Measurements from ENCODE around the gene FANCC. TPM values are rescaled to one million over a fixed set of nuclear protein-coding genes. Genes with fewer than 3 reads are reported as not detected.

Gene FANCC
- total and polyA plus RNA-seq, 2 of the 13 experiments (the other 11 are each of a cell fraction or from before 2014, with no cell fraction given): 7.4 to 8.6 TPM

- peak; percentile 34; the same call in 1 of the 2 replicates for TF ChIP-seq HOMEZ (CRISPR knock-in tag; IDR thresholded peaks at IDR 0.05; ENCODE audit: low read depth)
- TF ChIP-seq SRSF4 (IDR thresholded peaks at IDR 0.05; ENCODE audit: low read depth, low read length, poor library complexity, severe bottlenecking): no peak
- TF ChIP-seq ASH2L (IDR thresholded peaks at IDR 0.05; ENCODE audit: insufficient read length, low read depth, low read length): peak; percentile 37
- peak; percentile 83 for TF ChIP-seq RARA (CRISPR knock-in tag; IDR thresholded peaks at IDR 0.05)
- no peak for TF ChIP-seq ZNF101 (CRISPR knock-in tag; IDR thresholded peaks at IDR 0.05; ENCODE audit: borderline replicate concordance, low read depth)
- TF ChIP-seq TCF7L2 (IDR thresholded peaks at IDR 0.05; ENCODE audit: low read depth, low read length): no peak
- TF ChIP-seq SALL2 (CRISPR knock-in tag; IDR thresholded peaks at IDR 0.05): 0 out of 2 replicates have a peak, but pooled peaks have one; percentile 37
- TF ChIP-seq POGZ (CRISPR knock-in tag; IDR thresholded peaks at IDR 0.05): peak; percentile 45; the same call in 1 of the 2 replicates
- TF ChIP-seq ZNF235 (CRISPR knock-in tag; IDR thresholded peaks at IDR 0.05; ENCODE audit: borderline replicate concordance): no peak
- peak; percentile 71; the same call in 1 of the 2 replicates for TF ChIP-seq ZMYM3 (CRISPR knock-in tag; IDR thresholded peaks at IDR 0.05)
- TF ChIP-seq JDP2 (CRISPR knock-in tag; IDR thresholded peaks at IDR 0.05; ENCODE audit: borderline replicate concordance): no peak
- TF ChIP-seq SATB2 (CRISPR knock-in tag; IDR thresholded peaks at IDR 0.05): no peak
- no peak for TF ChIP-seq ARNT2 (CRISPR knock-in tag; IDR thresholded peaks at IDR 0.05; ENCODE audit: low read depth)
- no peak for TF ChIP-seq NFATC3 (CRISPR knock-in tag; IDR thresholded peaks at IDR 0.05)
- TF ChIP-seq SALL1 (CRISPR knock-in tag; IDR thresholded peaks at IDR 0.05): peak; percentile 43; the same call in 1 of the 2 replicates
- TF ChIP-seq ZNF577 (CRISPR knock-in tag; IDR thresholded peaks at IDR 0.05; ENCODE audit: borderline replicate concordance, low read depth): no peak
- TF ChIP-seq ZNF574 (CRISPR knock-in tag; IDR thresholded peaks at IDR 0.05): 0 out of 2 replicates have a peak, but pooled peaks have one; percentile 30
- TF ChIP-seq ZBTB33 (CRISPR knock-in tag; IDR thresholded peaks at IDR 0.05): 0 out of 2 replicates have a peak, but pooled peaks have one; percentile 31
- TF ChIP-seq HNF4G (IDR thresholded peaks at IDR 0.05; ENCODE audit: borderline replicate concordance, low read depth, low read length): peak; percentile 33; the same call in 1 of the 2 replicates
- no peak for TF ChIP-seq HNF4G (CRISPR knock-in tag; IDR thresholded peaks at IDR 0.05; ENCODE audit: borderline replicate concordance, low read depth)
- peak; percentile 32; the same call in 1 of the 2 replicates for TF ChIP-seq BHLHE40 (IDR thresholded peaks at IDR 0.05; ENCODE audit: low read length)
- TF ChIP-seq SRSF9 (IDR thresholded peaks at IDR 0.05; ENCODE audit: borderline replicate concordance, insufficient read depth, low read depth, low read length, poor library complexity, severe bottlenecking): no peak
Observed at GRCh38 chr9:95315108-95315746, 2.3 kb downstream of the FANCC start (continued).
